ENCODE data around the gene MAG. TPM values are rescaled to one million over a fixed set of nuclear protein-coding genes. Genes with fewer than 3 reads are reported as not detected.
A peak's percentile ranks its signal among the peaks of the same experiment; 100 is the strongest.
"Not testable (repeated sequence)": the region's sequence is repeated elsewhere in the genome, so short reads cannot be mapped to it uniquely, and the experiment has no call there.

The MAG gene
- total and polyA plus RNA-seq, 10 of the 15 experiments (the other 5 are each of a cell fraction or from before 2014, with no cell fraction given) = 0.03 to 0.82 (median 0.17) TPM; not detected in 2

DNA sequence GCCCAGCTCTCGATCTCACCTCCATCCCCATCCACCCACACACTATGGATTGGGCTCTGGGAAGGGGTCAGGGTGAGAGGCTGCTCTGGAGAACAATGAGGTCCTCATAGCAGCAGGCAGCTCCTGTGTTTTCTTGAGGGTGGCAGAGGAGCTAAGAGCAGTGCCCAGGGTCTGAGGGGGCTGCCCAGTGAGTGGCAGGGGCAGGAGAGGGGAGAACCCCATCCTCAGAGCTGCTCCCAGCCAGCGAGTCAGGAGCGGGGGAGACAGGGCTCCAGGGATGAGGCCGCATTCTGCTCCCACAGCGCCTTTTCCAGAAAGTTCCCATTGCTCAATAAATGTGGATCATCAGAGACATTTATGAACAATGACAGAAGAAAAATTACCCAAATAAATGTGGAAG, 68.1 kb downstream of the MAG start:
- H4K20me1 ChIP-seq (ENCODE audit: control insufficient read depth, insufficient read depth); POLR2A ChIA-PET; H3K79me2 ChIP-seq (ENCODE audit: control insufficient read depth, insufficient read depth, low read length); CTCF ChIA-PET; H3K4me2 ChIP-seq (ENCODE audit: control insufficient read depth, insufficient read depth); ATAC-seq; in situ Hi-C loops (cut with MboI); H3K27ac ChIP-seq (ENCODE audit: control insufficient read depth, insufficient read depth); intact Hi-C loops (cut with micrococcal nuclease; ENCODE audit: unreplicated experiment); DNase-seq (ENCODE audit: low read depth, low spot score); H3K36me3 ChIP-seq (ENCODE audit: control insufficient read depth in 2 of 2, insufficient read depth in 2 of 2, low read length in 1 of 2); FAIRE-seq; H2AFZ ChIP-seq (ENCODE audit: control insufficient read depth, low read depth, low read length); RAD21 ChIA-PET (ENCODE audit: unreplicated experiment); H3K9ac ChIP-seq (ENCODE audit: control insufficient read depth, insufficient read depth, low read length); H3K27me3 ChIP-seq (replicated peaks in 1 of 2; ENCODE audit: control insufficient read depth in 2 of 2, insufficient read depth in 2 of 2, low read length in 1 of 2); H3K4me3 ChIP-seq; H3K9me3 ChIP-seq (replicated peaks; ENCODE audit: control insufficient read depth, insufficient read depth, low read length); SMC1A ChIA-PET (ENCODE audit: uncharacterized antibody, unreplicated experiment); BruUV-seq (replicated peaks): not testable (repeated sequence)
- WGBS (ENCODE audit: insufficient coverage, insufficient replicate concordance, low lambda C conversion rate, missing lambda C conversion rate) = no CpG with 5 or more reads among the region's 5 CpGs
- peaks cover 14% of the 10 kb centered on the region for H3K4me1 ChIP-seq (ENCODE audit: control insufficient read depth, insufficient read depth, low read length)

- Histone ChIP-seq H3K4me1 (ENCODE audit: control insufficient read depth, insufficient read depth, low read length) (peaks cover 6% of the 10 kb centered on the region), H3K9ac (ENCODE audit: control insufficient read depth, insufficient read depth, low read length) (no peak overlapping the region)
- RAD21 ChIA-PET (ENCODE audit: unreplicated experiment) = interaction anchor here (0.7 to 2.1 kb wide), 2 partner anchors 8 to 79 kb away, joined by 3 to 7 read pairs; no protein-coding TSS in a partner anchor
Observed at GRCh38 chr19:35360880-35361420, 69.0 kb downstream of the MAG start.

More at GRCh38 chr19:35360880-35361420, 69.0 kb downstream of the MAG start:
- ChIA-PET SMC1A (ENCODE audit: uncharacterized antibody, unreplicated experiment) (interaction anchor here (0.8 to 1.3 kb wide), 4 partner anchors 8 to 102 kb away, joined by 3 to 5 read pairs (median 4); no protein-coding TSS in a partner anchor), POLR2A (interaction anchor here (0.5 to 1.1 kb wide), 2 partner anchors 52 to 57 kb away, joined by 3 to 4 read pairs; no protein-coding TSS in a partner anchor), CTCF (interaction anchor here (0.6 to 1.1 kb wide), 7 partner anchors 8 to 147 kb away, joined by 3 to 7 read pairs (median 3); no protein-coding TSS in a partner anchor)
- no peak for DNase-seq (ENCODE audit: low read depth, low spot score)
- H3K27me3 ChIP-seq (replicated peaks in 1 of 2; ENCODE audit: control insufficient read depth in 2 of 2, insufficient read depth in 2 of 2, low read length in 1 of 2) = 0 out of 4 replicates have a peak, but pooled peaks cover 0 to 2% of the 10 kb centered on the region in 2 experiments
- ATAC-seq = no peak
- no peak overlapping the region for H2AFZ ChIP-seq (ENCODE audit: control insufficient read depth, low read depth, low read length)
- TF ChIP-seq ATF3 (IDR thresholded peaks at IDR 0.05; ENCODE audit: borderline replicate concordance, extremely low read depth, low read depth, low read length) (no peak), MEF2B (IDR thresholded peaks at IDR 0.05; ENCODE audit: partially characterized antibody, poor library complexity, severe bottlenecking) (peak; percentile 16), CEBPB (IDR thresholded peaks at IDR 0.05; ENCODE audit: borderline replicate concordance in 1 of 2, low read depth in 2 of 2, low read length in 2 of 2) (no peak)
- no peak overlapping the region for H3K27ac ChIP-seq (ENCODE audit: control insufficient read depth, insufficient read depth)
- 0% methylated on average over 5 of the region's 5 CpGs for WGBS (ENCODE audit: insufficient coverage, insufficient replicate concordance, low lambda C conversion rate, missing lambda C conversion rate)
- intact Hi-C loops (cut with micrococcal nuclease; ENCODE audit: unreplicated experiment) = no loop called here
- H4K20me1 ChIP-seq (ENCODE audit: control insufficient read depth, insufficient read depth) = no peaks in the 10 kb centered on the region
- in situ Hi-C loops (cut with MboI) = no loop called here
- no peak for FAIRE-seq
- H3K36me3 ChIP-seq (ENCODE audit: control insufficient read depth in 2 of 2, insufficient read depth in 2 of 2, low read length in 1 of 2) = no peaks in the 10 kb centered on the region
- no TSS peak for BruUV-seq (replicated peaks)
- no peak overlapping the region for H3K4me3 ChIP-seq
- no peaks in the 10 kb centered on the region for H3K9me3 ChIP-seq (replicated peaks; ENCODE audit: control insufficient read depth, insufficient read depth, low read length)
- H3K79me2 ChIP-seq (ENCODE audit: control insufficient read depth, insufficient read depth, low read length) = no peaks in the 10 kb centered on the region
- H3K4me2 ChIP-seq (ENCODE audit: control insufficient read depth, insufficient read depth) = no peak overlapping the region

Data from GM12878 (cell line).